ENCODE data around the gene IMP4. TPM values are rescaled to one million over a fixed set of nuclear protein-coding genes. Genes with fewer than 3 reads are reported as not detected.

Gene IMP4
- total and polyA plus RNA-seq, 2 of the 13 experiments (the other 11 are each of a cell fraction or from before 2014, with no cell fraction given), result 142 to 158 TPM

DNA sequence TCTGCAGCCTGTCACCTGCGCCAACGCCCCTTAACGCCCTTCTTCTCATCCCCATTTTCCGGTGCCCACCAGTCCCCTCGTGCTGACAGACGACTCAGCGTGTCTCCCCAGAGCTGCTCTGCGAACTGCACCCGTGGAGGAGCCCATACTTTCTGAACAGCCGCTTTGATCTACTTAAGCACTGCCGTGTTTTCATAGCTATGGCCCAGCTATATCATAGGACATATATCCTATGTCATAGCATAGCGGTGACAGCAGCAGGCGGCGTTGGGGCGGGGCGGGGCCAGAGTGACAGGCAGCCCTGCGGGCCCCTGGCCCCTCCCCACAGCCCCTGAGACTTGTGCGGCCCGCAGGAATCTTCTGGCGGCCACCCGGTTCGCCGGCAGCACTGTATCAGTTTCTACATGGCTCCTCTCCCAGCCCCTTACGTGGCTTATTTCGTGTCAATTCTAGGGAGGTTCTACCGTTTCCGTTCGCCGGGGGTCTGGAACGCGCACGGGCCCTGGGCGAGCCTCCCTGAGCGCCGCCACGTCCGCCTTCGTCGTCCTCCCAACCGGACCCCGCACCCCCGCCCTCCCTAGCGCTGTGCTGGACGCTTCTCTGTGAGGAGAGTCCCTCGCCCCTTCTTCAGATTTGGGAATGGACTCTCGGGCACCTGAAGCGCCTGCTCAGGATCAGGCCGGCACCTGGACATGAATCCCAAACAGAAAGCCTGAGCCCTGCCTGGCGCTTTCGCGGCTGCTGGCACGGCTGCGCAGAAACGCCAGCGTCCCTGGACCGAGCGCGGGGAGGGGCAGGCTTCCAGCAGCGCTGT lies 48.6 kb downstream of the IMP4 start (continued):
- TF ChIP-seq, protein P1, sequence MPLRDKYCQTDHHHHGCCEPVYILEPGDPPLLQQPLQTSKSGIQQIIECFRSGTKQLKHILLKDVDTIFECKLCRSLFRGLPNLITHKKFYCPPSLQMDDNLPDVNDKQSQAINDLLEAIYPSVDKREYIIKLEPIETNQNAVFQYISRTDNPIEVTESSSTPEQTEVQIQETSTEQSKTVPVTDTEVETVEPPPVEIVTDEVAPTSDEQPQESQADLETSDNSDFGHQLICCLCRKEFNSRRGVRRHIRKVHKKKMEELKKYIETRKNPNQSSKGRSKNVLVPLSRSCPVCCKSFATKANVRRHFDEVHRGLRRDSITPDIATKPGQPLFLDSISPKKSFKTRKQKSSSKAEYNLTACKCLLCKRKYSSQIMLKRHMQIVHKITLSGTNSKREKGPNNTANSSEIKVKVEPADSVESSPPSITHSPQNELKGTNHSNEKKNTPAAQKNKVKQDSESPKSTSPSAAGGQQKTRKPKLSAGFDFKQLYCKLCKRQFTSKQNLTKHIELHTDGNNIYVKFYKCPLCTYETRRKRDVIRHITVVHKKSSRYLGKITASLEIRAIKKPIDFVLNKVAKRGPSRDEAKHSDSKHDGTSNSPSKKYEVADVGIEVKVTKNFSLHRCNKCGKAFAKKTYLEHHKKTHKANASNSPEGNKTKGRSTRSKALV (CRISPR knock-in tag; IDR thresholded peaks at IDR 0.05), result peak; percentile 49
- TF ChIP-seq ZNF562 (CRISPR knock-in tag; IDR thresholded peaks at IDR 0.05; ENCODE audit: borderline replicate concordance) (no peak), NFIC (IDR thresholded peaks at IDR 0.05; ENCODE audit: low read length) (no peak), RFX5 (IDR thresholded peaks at IDR 0.05; ENCODE audit: low read depth, low read length) (no peak), HNF4G (IDR thresholded peaks at IDR 0.05; ENCODE audit: borderline replicate concordance, low read depth, low read length) (no peak), HNF4G (CRISPR knock-in tag; IDR thresholded peaks at IDR 0.05; ENCODE audit: borderline replicate concordance, low read depth) (no peak; the same call in 1 of the 2 replicates), ZNF737 (CRISPR knock-in tag; IDR thresholded peaks at IDR 0.05; ENCODE audit: borderline replicate concordance) (no peak; the same call in 1 of the 2 replicates), ARID5B (CRISPR knock-in tag; IDR thresholded peaks at IDR 0.05) (peak; percentile 43; the same call in 1 of the 2 replicates), POLR2AphosphoS2 (IDR thresholded peaks at IDR 0.05; ENCODE audit: low read depth, low read length) (no peak), NFIB (CRISPR knock-in tag; IDR thresholded peaks at IDR 0.05; ENCODE audit: borderline replicate concordance) (no peak), ZBTB7B (CRISPR knock-in tag; IDR thresholded peaks at IDR 0.05) (0 out of 2 replicates have a peak, but pooled peaks have one; percentile 18)
- TF ChIP-seq, protein P2, sequence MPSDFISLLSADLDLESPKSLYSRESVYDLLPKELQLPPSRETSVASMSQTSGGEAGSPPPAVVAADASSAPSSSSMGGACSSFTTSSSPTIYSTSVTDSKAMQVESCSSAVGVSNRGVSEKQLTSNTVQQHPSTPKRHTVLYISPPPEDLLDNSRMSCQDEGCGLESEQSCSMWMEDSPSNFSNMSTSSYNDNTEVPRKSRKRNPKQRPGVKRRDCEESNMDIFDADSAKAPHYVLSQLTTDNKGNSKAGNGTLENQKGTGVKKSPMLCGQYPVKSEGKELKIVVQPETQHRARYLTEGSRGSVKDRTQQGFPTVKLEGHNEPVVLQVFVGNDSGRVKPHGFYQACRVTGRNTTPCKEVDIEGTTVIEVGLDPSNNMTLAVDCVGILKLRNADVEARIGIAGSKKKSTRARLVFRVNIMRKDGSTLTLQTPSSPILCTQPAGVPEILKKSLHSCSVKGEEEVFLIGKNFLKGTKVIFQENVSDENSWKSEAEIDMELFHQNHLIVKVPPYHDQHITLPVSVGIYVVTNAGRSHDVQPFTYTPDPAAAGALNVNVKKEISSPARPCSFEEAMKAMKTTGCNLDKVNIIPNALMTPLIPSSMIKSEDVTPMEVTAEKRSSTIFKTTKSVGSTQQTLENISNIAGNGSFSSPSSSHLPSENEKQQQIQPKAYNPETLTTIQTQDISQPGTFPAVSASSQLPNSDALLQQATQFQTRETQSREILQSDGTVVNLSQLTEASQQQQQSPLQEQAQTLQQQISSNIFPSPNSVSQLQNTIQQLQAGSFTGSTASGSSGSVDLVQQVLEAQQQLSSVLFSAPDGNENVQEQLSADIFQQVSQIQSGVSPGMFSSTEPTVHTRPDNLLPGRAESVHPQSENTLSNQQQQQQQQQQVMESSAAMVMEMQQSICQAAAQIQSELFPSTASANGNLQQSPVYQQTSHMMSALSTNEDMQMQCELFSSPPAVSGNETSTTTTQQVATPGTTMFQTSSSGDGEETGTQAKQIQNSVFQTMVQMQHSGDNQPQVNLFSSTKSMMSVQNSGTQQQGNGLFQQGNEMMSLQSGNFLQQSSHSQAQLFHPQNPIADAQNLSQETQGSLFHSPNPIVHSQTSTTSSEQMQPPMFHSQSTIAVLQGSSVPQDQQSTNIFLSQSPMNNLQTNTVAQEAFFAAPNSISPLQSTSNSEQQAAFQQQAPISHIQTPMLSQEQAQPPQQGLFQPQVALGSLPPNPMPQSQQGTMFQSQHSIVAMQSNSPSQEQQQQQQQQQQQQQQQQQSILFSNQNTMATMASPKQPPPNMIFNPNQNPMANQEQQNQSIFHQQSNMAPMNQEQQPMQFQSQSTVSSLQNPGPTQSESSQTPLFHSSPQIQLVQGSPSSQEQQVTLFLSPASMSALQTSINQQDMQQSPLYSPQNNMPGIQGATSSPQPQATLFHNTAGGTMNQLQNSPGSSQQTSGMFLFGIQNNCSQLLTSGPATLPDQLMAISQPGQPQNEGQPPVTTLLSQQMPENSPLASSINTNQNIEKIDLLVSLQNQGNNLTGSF (CRISPR knock-in tag; IDR thresholded peaks at IDR 0.05), result no peak
- TF ChIP-seq, protein P3, sequence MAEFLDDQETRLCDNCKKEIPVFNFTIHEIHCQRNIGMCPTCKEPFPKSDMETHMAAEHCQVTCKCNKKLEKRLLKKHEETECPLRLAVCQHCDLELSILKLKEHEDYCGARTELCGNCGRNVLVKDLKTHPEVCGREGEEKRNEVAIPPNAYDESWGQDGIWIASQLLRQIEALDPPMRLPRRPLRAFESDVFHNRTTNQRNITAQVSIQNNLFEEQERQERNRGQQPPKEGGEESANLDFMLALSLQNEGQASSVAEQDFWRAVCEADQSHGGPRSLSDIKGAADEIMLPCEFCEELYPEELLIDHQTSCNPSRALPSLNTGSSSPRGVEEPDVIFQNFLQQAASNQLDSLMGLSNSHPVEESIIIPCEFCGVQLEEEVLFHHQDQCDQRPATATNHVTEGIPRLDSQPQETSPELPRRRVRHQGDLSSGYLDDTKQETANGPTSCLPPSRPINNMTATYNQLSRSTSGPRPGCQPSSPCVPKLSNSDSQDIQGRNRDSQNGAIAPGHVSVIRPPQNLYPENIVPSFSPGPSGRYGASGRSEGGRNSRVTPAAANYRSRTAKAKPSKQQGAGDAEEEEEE (CRISPR knock-in tag; IDR thresholded peaks at IDR 0.05; ENCODE audit: borderline replicate concordance), result 0 out of 2 replicates have a peak, but pooled peaks have one; percentile 38
